H9 (cell line): ENCODE measurements around the gene VPS29. TPM values are rescaled to one million over a fixed set of nuclear protein-coding genes. Genes with fewer than 3 reads are reported as not detected.

Experiments used
- DNase-seq: peaks from one replicate; pipeline ENCODE4 v3.0.0-alpha.2; 2017
- H2AFZ ChIP-seq: one replicate; pipeline ENCODE4 v1.6.1; 2013; ENCODE audit warnings: mild to moderate bottlenecking, low read length, control low read depth, moderate library complexity
- H2AK5ac ChIP-seq: 2 replicates; pipeline ENCODE4 v1.6.1; 2013; ENCODE audit warnings: low read length, control low read depth, mixed read lengths; ENCODE audit not compliant: insufficient read length
- H2BK120ac ChIP-seq: one replicate; pipeline ENCODE4 v1.6.1; 2013; ENCODE audit warnings: low read depth, mild to moderate bottlenecking, low read length, control low read depth, inconsistent platforms; ENCODE audit not compliant: poor library complexity, severe bottlenecking
- H2BK12ac ChIP-seq: 2 replicates; pipeline ENCODE4 v1.6.1; 2013; ENCODE audit warnings: low read length, control low read depth, mixed read lengths, low read depth; ENCODE audit not compliant: insufficient read length
- H2BK15ac ChIP-seq: 2 replicates; pipeline ENCODE4 v1.6.1; 2013; ENCODE audit warnings: low read depth, low read length, control low read depth
- H2BK20ac ChIP-seq: one replicate; pipeline ENCODE4 v1.6.1; 2013; ENCODE audit warnings: low read depth, mild to moderate bottlenecking, low read length, control low read depth, inconsistent platforms; ENCODE audit not compliant: poor library complexity, severe bottlenecking
- H2BK5ac ChIP-seq: 2 replicates; pipeline ENCODE4 v1.6.1; 2013; ENCODE audit warnings: low read length, control low read depth, mixed read lengths; ENCODE audit not compliant: insufficient read length
- H3K14ac ChIP-seq: 2 replicates; pipeline ENCODE4 v1.6.1; 2013; ENCODE audit warnings: low read length, control low read depth; ENCODE audit not compliant: insufficient read depth
- H3K18ac ChIP-seq: 2 replicates; pipeline ENCODE4 v1.6.1; 2013; ENCODE audit warnings: low read depth, mild to moderate bottlenecking, mixed read lengths, low read length, control low read depth; ENCODE audit not compliant: insufficient read length
- H3K23ac ChIP-seq: 2 replicates; pipeline ENCODE4 v1.6.1; 2013; ENCODE audit warnings: low read length, control low read depth, mixed read lengths, low read depth; ENCODE audit not compliant: insufficient read length
- H3K23me2 ChIP-seq: 2 replicates; pipeline ENCODE4 v1.6.1; 2013; ENCODE audit warnings: low read depth, mild to moderate bottlenecking, mixed read lengths, low read length, control low read depth; ENCODE audit not compliant: insufficient read length, poor library complexity, severe bottlenecking
- H3K27ac ChIP-seq: 2 replicates; pipeline ENCODE4 v1.5.1; 2013; ENCODE audit warnings: low read length, control low read depth, mixed read lengths, low read depth; ENCODE audit not compliant: insufficient read length
- H3K27me3 ChIP-seq: 2 replicates; pipeline ENCODE4 v1.6.1; 2013; ENCODE audit warnings: low read length, control low read depth, inconsistent platforms; ENCODE audit not compliant: insufficient read depth
- H3K4ac ChIP-seq: 2 replicates; pipeline ENCODE4 v1.6.1; 2013; ENCODE audit warnings: low read depth, mild to moderate bottlenecking, control low read depth, inconsistent platforms, low read length, moderate library complexity
- H3K4me1 ChIP-seq: 2 replicates; pipeline ENCODE4 v1.6.1; 2013; ENCODE audit warnings: low read length, control low read depth, inconsistent platforms; ENCODE audit not compliant: insufficient read depth
- H3K4me2 ChIP-seq: 2 replicates; pipeline ENCODE4 v1.6.1; 2013; ENCODE audit warnings: low read length, control low read depth, mixed read lengths; ENCODE audit not compliant: insufficient read length, insufficient read depth
- H3K56ac ChIP-seq: 2 replicates; pipeline ENCODE4 v1.6.1; 2013; ENCODE audit warnings: low read depth, mild to moderate bottlenecking, mixed read lengths, low read length, control low read depth; ENCODE audit not compliant: insufficient read length
- H3K79me1 ChIP-seq: 2 replicates; pipeline ENCODE4 v1.6.1; 2013; ENCODE audit warnings: low read depth, mild to moderate bottlenecking, moderate library complexity, low read length, control low read depth, inconsistent platforms; ENCODE audit not compliant: insufficient read depth, poor library complexity, severe bottlenecking
- H3K79me2 ChIP-seq: 2 replicates; pipeline ENCODE4 v1.6.1; 2013; ENCODE audit warnings: low read length, control low read depth, inconsistent platforms; ENCODE audit not compliant: insufficient read depth
- H3K9ac ChIP-seq: 2 replicates; pipeline ENCODE4 v1.6.1; 2013; ENCODE audit warnings: low read length, control low read depth, mixed read lengths; ENCODE audit not compliant: insufficient read length; ENCODE audit errors: extremely low read depth
- H3K9me3 ChIP-seq: one replicate; pipeline ENCODE4 v1.6.1; 2013; ENCODE audit warnings: low read depth, low read length, inconsistent platforms; ENCODE audit not compliant: control insufficient read depth
- H3T11ph ChIP-seq: one replicate; pipeline ENCODE4 v1.6.1; 2013; ENCODE audit warnings: mild to moderate bottlenecking, low read length, control low read depth, inconsistent platforms
- H4K20me1 ChIP-seq: one replicate; pipeline ENCODE4 v1.6.1; 2013; ENCODE audit not compliant: control insufficient read depth, insufficient read length, insufficient read depth
- H4K5ac ChIP-seq: 2 replicates; pipeline ENCODE4 v1.6.1; 2013; ENCODE audit warnings: low read depth, mild to moderate bottlenecking, mixed read lengths, low read length, control low read depth; ENCODE audit not compliant: insufficient read length
- H4K8ac ChIP-seq: replicated peaks from 2 replicates; pipeline ENCODE4 v1.6.1; 2013; ENCODE audit warnings: low read length, control low read depth, mixed read lengths, low read depth; ENCODE audit not compliant: insufficient read length
- H4K91ac ChIP-seq: 2 replicates; pipeline ENCODE4 v1.6.1; 2013; ENCODE audit warnings: low read depth, mild to moderate bottlenecking, moderate library complexity, mixed read lengths, low read length, control low read depth; ENCODE audit not compliant: insufficient read length
- H3K27ac Mint-ChIP-seq, 3 experiments: 2 replicates in 2 of 3; 3 replicates in 1 of 3; pipeline ENCODE4 v1.8.0; 2020 to 2021; ENCODE audit warnings: mixed read lengths in 3 of 3, mild to moderate bottlenecking in 1 of 3, moderate library complexity in 1 of 3
- H3K27me3 Mint-ChIP-seq: 2 replicates; pipeline ENCODE4 v1.8.0; 2021; ENCODE audit warnings: low read depth, mild to moderate bottlenecking, moderate library complexity, mixed read lengths
- H3K36me3 Mint-ChIP-seq, 3 experiments: 2 replicates in 2 of 3; 3 replicates in 1 of 3; pipeline ENCODE4 v1.8.0; 2020 to 2021; ENCODE audit warnings: low read depth in 3 of 3, mixed read lengths in 3 of 3; ENCODE audit not compliant: insufficient read depth in 1 of 3
- H3K4me1 Mint-ChIP-seq, 2 experiments: 2 replicates each; pipeline ENCODE4 v1.8.0; 2020; ENCODE audit warnings: mixed read lengths in 2 of 2
- H3K4me3 Mint-ChIP-seq, 2 experiments: 2 replicates in 1 of 2; 3 replicates in 1 of 2; pipeline ENCODE4 v1.8.0; 2020 to 2021; ENCODE audit warnings: mild to moderate bottlenecking in 2 of 2, mixed read lengths in 2 of 2, moderate library complexity in 1 of 2
- H3K9me3 Mint-ChIP-seq, 2 experiments: 2 replicates in 1 of 2; 3 replicates in 1 of 2; pipeline ENCODE4 v1.8.0; 2020; ENCODE audit warnings: mild to moderate bottlenecking in 2 of 2, mixed read lengths in 2 of 2, moderate library complexity in 1 of 2
- WGBS: extraction: QIAGEN DNeasy Blood & Tissue Kit; methylation state at CpG from one replicate; pipeline ENCODE4 v1.1.7; 2013; ENCODE audit warnings: missing lambda C conversion rate, low lambda C conversion rate, mixed read lengths; ENCODE audit not compliant: insufficient read length; ENCODE audit errors: extremely low coverage; 5-methylcytosine and 5-hydroxymethylcytosine counted together
- total RNA-seq: library from RNA; stranded (reverse); gene quantifications from 2 replicates; pipeline ENCODE4 v1.2.1, GENCODE V29; 2021
- TF ChIP-seq, protein P1 (sequence below): fragments of 200-600 bp; sonication (generic); conservative IDR thresholded peaks from 3 replicates; pipeline ENCODE4 v1.8.0; 2021; ENCODE audit warnings: antibody characterized with exemption, mild to moderate bottlenecking

The VPS29 gene
- total RNA-seq, 1 experiment from 2014 or later = 81.5 TPM

DNA sequence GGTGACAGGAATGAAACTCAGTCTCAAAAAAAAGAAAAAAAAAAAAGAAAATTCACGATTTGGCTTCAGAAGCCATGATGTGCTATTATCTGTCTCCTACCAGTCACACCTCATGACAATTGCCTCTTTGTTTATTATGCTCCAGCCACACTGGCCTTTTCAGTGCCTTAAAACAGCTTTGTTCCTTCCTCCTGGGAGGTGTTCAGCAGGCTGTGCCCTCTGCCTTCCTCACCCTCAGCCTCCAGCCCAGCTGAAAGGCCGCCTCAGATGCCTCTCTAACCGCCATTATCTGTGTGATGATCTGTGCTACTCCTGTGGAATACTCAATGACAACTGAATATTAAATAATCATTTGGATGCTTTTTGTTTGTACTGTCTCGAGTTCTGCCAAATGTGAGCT is 43.2 kb downstream of the VPS29 start:
- WGBS = no CpG with 5 or more reads among the region's 4 CpGs
- Mint-ChIP-seq H3K4me3 (no peak overlapping the region), H3K36me3 (peaks cover 29 to 65% (median 52%) of the 10 kb centered on the region in 3 experiments; a peak in 6 of 7 replicates), H3K4me1 (no peaks in the 10 kb centered on the region), H3K27me3 (no peaks in the 10 kb centered on the region), H3K9me3 (no peaks in the 10 kb centered on the region), H3K27ac (no peak overlapping the region; a peak in 1 of 7 replicates)
- no peak overlapping the region for H2AK5ac ChIP-seq
- H2BK15ac ChIP-seq = no peak overlapping the region
- no peak overlapping the region for H3K23ac ChIP-seq
- no peak for DNase-seq
- H3K56ac ChIP-seq = no peak overlapping the region
- no peak overlapping the region for H3K4ac ChIP-seq
- no peak overlapping the region for H2BK12ac ChIP-seq
- no peak overlapping the region for H2AFZ ChIP-seq
- H2BK20ac ChIP-seq = no peak overlapping the region
- no peaks in the 10 kb centered on the region for H3K27me3 ChIP-seq
- H3K23me2 ChIP-seq = no peaks in the 10 kb centered on the region
- H3T11ph ChIP-seq = no peak overlapping the region
- H3K79me1 ChIP-seq = no peaks in the 10 kb centered on the region
- no peaks in the 10 kb centered on the region for H3K4me1 ChIP-seq
- no peak overlapping the region for H2BK5ac ChIP-seq
- no peak overlapping the region for H3K4me2 ChIP-seq
- H4K5ac ChIP-seq = no peak overlapping the region
- H4K20me1 ChIP-seq = no peaks in the 10 kb centered on the region
- no peak overlapping the region for H3K9ac ChIP-seq
- TF ChIP-seq, protein P1, sequence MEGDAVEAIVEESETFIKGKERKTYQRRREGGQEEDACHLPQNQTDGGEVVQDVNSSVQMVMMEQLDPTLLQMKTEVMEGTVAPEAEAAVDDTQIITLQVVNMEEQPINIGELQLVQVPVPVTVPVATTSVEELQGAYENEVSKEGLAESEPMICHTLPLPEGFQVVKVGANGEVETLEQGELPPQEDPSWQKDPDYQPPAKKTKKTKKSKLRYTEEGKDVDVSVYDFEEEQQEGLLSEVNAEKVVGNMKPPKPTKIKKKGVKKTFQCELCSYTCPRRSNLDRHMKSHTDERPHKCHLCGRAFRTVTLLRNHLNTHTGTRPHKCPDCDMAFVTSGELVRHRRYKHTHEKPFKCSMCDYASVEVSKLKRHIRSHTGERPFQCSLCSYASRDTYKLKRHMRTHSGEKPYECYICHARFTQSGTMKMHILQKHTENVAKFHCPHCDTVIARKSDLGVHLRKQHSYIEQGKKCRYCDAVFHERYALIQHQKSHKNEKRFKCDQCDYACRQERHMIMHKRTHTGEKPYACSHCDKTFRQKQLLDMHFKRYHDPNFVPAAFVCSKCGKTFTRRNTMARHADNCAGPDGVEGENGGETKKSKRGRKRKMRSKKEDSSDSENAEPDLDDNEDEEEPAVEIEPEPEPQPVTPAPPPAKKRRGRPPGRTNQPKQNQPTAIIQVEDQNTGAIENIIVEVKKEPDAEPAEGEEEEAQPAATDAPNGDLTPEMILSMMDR = no peak
- H3K14ac ChIP-seq = no peak overlapping the region
- H3K9me3 ChIP-seq = no peaks in the 10 kb centered on the region
- H3K18ac ChIP-seq = no peak overlapping the region
- no peak overlapping the region for H4K8ac ChIP-seq
- no peak overlapping the region for H3K27ac ChIP-seq
- H4K91ac ChIP-seq = no peak overlapping the region
- H3K79me2 ChIP-seq = no peaks in the 10 kb centered on the region
- no peak overlapping the region for H2BK120ac ChIP-seq
